ENCODE data around the gene TXNL4B. TPM values are rescaled to one million over a fixed set of nuclear protein-coding genes. Genes with fewer than 3 reads are reported as not detected.

TXNL4B gene
- total RNA-seq, 1 experiment from 2014 or later: 17.4 TPM

DNA sequence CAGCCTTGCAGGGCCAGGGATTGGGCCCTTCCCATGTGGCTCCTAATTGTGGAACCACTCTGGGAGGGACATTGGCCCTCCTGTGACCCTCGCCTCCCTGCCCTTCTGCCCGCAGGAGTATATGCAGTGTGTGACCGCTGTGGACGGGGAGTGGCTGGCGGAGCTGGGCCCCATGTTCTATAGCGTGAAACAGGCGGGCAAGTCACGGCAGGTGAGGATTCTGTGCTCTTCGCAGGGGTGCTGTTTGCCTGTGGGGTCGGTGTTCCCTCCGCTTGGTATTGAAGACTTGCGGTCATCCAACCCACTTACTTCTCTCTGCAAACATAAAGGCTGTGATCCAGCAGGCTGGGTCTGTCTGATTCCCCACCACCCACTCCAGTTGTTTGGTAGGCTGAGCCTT lies 15.9 kb upstream of the TXNL4B start:
- Mint-ChIP-seq H3K4me3 (ENCODE audit: unreplicated experiment) (no peak overlapping the region), H3K4me1 (ENCODE audit: insufficient read depth, unreplicated experiment) (no peaks in the 10 kb centered on the region), H3K27ac (ENCODE audit: low read depth, unreplicated experiment) (no peak overlapping the region), H3K27me3 (ENCODE audit: insufficient read depth, unreplicated experiment) (no peaks in the 10 kb centered on the region), H3K9me3 (ENCODE audit: unreplicated experiment) (no peaks in the 10 kb centered on the region), H3K36me3 (ENCODE audit: insufficient read depth, unreplicated experiment) (peaks cover 89% of the 10 kb centered on the region)
- CTCF ChIA-PET: interaction anchor here (0.8 kb wide), 1 partner anchor 662 kb away, joined by 4 read pairs; no protein-coding TSS in a partner anchor
- POLR2A ChIA-PET: no interaction called here
- intact Hi-C loops (cut with micrococcal nuclease): no loop called here
- DNase-seq (ENCODE audit: unreplicated experiment): no peak
- BruUV-seq (replicated peaks): no TSS peak
- TF ChIP-seq, protein P1, sequence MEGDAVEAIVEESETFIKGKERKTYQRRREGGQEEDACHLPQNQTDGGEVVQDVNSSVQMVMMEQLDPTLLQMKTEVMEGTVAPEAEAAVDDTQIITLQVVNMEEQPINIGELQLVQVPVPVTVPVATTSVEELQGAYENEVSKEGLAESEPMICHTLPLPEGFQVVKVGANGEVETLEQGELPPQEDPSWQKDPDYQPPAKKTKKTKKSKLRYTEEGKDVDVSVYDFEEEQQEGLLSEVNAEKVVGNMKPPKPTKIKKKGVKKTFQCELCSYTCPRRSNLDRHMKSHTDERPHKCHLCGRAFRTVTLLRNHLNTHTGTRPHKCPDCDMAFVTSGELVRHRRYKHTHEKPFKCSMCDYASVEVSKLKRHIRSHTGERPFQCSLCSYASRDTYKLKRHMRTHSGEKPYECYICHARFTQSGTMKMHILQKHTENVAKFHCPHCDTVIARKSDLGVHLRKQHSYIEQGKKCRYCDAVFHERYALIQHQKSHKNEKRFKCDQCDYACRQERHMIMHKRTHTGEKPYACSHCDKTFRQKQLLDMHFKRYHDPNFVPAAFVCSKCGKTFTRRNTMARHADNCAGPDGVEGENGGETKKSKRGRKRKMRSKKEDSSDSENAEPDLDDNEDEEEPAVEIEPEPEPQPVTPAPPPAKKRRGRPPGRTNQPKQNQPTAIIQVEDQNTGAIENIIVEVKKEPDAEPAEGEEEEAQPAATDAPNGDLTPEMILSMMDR (IDR thresholded peaks at IDR 0.05; ENCODE audit: unreplicated experiment): no peak

DNA sequence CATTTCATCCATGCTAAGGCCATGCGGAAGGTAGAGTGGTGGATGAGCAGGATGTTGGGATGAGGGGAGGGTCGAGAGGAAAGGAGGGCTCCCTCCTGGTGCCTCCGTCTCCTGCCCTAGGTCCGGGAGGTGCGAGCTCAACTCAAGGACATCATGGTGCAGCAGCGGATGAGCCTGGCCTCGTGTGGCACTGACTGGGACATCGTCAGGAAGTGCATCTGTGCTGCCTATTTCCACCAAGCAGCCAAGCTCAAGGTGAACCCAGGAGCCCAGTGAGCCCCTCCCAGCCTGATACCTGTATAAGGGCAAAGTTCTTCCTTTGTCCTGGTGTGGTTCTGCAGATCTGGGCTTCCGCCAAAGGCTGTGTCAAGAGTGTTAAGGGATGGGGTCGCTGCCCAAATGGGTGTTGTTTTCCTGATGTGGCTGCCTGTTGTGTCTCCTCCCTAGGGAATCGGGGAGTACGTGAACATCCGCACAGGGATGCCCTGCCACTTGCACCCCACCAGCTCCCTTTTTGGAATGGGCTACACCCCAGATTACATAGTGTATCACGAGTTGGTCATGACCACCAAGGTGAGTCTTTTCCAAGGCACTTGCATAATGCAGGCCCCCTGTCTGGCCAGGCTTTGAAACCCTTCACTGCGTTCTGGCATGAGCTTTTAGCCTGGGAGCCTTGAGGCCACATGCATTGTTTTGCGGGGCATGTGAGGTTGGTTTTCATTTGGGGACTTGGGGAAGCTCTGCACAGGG lies 15.1 kb upstream of the TXNL4B start:
- Mint-ChIP-seq H3K4me3 (ENCODE audit: unreplicated experiment) (no peak overlapping the region), H3K9me3 (ENCODE audit: unreplicated experiment) (no peaks in the 10 kb centered on the region), H3K27me3 (ENCODE audit: insufficient read depth, unreplicated experiment) (no peaks in the 10 kb centered on the region), H3K27ac (ENCODE audit: low read depth, unreplicated experiment) (no peak overlapping the region), H3K36me3 (ENCODE audit: insufficient read depth, unreplicated experiment) (peaks cover 95% of the 10 kb centered on the region), H3K4me1 (ENCODE audit: insufficient read depth, unreplicated experiment) (no peaks in the 10 kb centered on the region)
- no peak for DNase-seq (ENCODE audit: unreplicated experiment)
- POLR2A ChIA-PET: no interaction called here
- BruUV-seq (replicated peaks): no TSS peak
- intact Hi-C loops (cut with micrococcal nuclease): no loop called here
- CTCF ChIA-PET: interaction anchor here (0.5 to 0.7 kb wide), 2 partner anchors 11 to 688 kb away, joined by 3 read pairs; no protein-coding TSS in a partner anchor
- TF ChIP-seq, protein P1 (IDR thresholded peaks at IDR 0.05; ENCODE audit: unreplicated experiment): no peak

DNA sequence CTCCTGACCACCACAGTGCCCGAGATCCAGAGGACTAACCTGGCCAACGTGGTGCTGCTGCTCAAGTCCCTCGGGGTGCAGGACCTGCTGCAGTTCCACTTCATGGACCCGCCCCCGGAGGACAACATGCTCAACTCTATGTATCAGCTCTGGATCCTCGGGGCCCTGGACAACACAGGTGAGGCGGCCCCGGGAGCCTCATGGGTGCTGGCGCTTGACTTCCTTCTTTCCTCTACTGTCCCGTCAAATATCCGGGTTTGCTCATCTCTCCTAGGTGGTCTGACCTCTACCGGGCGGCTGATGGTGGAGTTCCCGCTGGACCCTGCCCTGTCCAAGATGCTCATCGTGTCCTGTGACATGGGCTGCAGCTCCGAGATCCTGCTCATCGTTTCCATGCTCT lies 14.0 kb upstream of the TXNL4B start:
- intact Hi-C loops (cut with micrococcal nuclease): no loop called here
- no peaks in the 10 kb centered on the region for H3K27me3 Mint-ChIP-seq (ENCODE audit: insufficient read depth, unreplicated experiment)
- H3K4me1 Mint-ChIP-seq (ENCODE audit: insufficient read depth, unreplicated experiment): no peaks in the 10 kb centered on the region
- H3K9me3 Mint-ChIP-seq (ENCODE audit: unreplicated experiment): no peaks in the 10 kb centered on the region
- TF ChIP-seq, protein P1 (IDR thresholded peaks at IDR 0.05; ENCODE audit: unreplicated experiment): no peak
- H3K4me3 Mint-ChIP-seq (ENCODE audit: unreplicated experiment): no peak overlapping the region
- no peak overlapping the region for H3K27ac Mint-ChIP-seq (ENCODE audit: low read depth, unreplicated experiment)
- POLR2A ChIA-PET: interaction anchor here (0.7 kb wide), 1 partner anchor 108 kb away, joined by 3 read pairs; no protein-coding TSS in a partner anchor
- CTCF ChIA-PET: interaction anchor here (1.2 kb wide), 1 partner anchor 40 kb away, joined by 3 read pairs; no protein-coding TSS in a partner anchor
- no peak for DNase-seq (ENCODE audit: unreplicated experiment)
- peaks cover 97% of the 10 kb centered on the region for H3K36me3 Mint-ChIP-seq (ENCODE audit: insufficient read depth, unreplicated experiment)
- no TSS peak for BruUV-seq (replicated peaks)

DNA sequence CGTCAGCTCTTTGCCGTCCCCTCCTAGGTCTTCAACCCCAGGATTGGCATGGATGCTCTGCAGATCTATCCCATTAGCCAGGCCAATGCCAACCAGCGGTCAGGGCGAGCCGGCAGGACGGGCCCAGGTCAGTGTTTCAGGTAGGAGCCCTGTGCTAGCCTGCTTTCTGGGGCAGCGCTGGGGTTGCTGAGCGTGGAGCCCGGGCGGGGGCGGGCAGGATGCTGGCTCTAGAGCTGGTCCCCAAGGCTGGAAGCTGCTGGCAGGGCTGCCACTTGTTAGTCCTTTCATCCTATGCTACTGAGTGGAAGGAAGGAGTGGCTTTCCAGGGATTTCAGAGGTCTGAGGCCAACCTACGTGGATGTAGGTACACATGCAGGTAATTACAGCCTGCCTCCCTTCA lies 12.6 kb upstream of the TXNL4B start:
- POLR2A ChIA-PET: no interaction called here
- H3K27ac Mint-ChIP-seq (ENCODE audit: low read depth, unreplicated experiment): no peak overlapping the region
- H3K27me3 Mint-ChIP-seq (ENCODE audit: insufficient read depth, unreplicated experiment): no peaks in the 10 kb centered on the region
- no peak overlapping the region for H3K4me3 Mint-ChIP-seq (ENCODE audit: unreplicated experiment)
- CTCF ChIA-PET: interaction anchor here (0.9 to 1.0 kb wide), 2 partner anchors 19 to 39 kb away, joined by 4 read pairs; no protein-coding TSS in a partner anchor
- H3K4me1 Mint-ChIP-seq (ENCODE audit: insufficient read depth, unreplicated experiment): no peaks in the 10 kb centered on the region
- H3K36me3 Mint-ChIP-seq (ENCODE audit: insufficient read depth, unreplicated experiment): peaks cover 93% of the 10 kb centered on the region
- TF ChIP-seq, protein P1 (IDR thresholded peaks at IDR 0.05; ENCODE audit: unreplicated experiment): no peak
- DNase-seq (ENCODE audit: unreplicated experiment): no peak
- BruUV-seq (replicated peaks): no TSS peak
- intact Hi-C loops (cut with micrococcal nuclease): no loop called here
- H3K9me3 Mint-ChIP-seq (ENCODE audit: unreplicated experiment): no peaks in the 10 kb centered on the region
